T-helper 9 cell (primary cell): ENCODE measurements around the gene BBC3.
"Not testable (repeated sequence)": the region's sequence is repeated elsewhere in the genome, so short reads cannot be mapped to it uniquely, and the experiment has no call there.

Experiments
- DNase-seq: peaks from one replicate; pipeline ENCODE4 v3.0.0-alpha.2; 2020
- total RNA-seq, 2 donors: gene quantifications; one replicate each; lab custom pipeline; 2026; lab: John Stamatoyannopoulos, UW

The BBC3 gene
- 33.6 to 37.6 reads per million in 2 donors for total RNA-seq

DNA sequence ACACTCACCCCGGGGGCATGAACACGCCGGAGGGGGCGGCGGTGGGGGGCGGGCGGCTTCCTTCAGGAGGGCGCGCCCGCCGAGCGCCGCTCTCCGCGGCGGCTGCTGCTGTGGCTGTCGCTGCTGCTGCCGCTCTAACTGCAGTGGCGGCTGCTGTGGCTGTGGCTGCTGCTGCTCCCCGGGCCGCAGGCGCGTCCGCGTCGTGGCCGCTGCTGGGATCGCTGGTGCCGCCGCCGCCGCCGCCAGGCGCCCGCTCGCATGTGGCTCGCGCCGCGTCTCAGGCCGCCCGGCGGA, at the start of gene BBC3:
Gene BBC3, minus strand, starts transcription at position 279 of the 294 bp plus-strand sequence. CDS start 2,768 bp downstream, outside the sequence.
- no peak for DNase-seq

DNA sequence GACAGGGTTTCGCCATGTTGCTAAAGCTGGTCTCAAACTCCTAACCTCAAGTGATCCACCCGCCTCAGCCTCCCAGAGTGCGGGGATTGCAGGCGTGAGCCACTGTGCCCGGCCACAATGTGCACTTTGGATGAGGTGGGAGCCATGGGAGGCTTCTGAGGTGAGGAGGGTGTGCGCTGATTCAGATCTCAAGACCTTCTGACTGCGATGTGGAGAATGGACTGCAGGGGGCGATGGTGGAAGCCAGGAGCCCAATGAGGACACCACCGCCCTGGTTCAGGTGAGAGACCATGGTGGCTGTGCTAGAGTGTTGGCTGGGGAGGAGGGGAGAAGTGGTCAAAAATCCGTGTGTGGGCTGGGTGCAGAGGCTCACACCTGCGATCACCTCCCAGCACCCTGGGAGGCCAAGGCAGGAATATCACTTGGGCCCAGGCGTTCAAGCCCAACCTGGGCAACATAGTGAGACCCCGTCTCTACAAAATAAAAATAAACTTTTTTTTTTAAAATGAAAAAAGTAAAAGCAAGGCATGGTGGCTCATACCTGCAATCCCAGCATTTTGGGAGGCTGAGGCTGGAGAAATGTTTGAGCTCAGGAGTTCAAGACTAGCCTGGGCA, 49.3 kb upstream of the BBC3 start:
- DNase-seq = peak; percentile 45

DNA sequence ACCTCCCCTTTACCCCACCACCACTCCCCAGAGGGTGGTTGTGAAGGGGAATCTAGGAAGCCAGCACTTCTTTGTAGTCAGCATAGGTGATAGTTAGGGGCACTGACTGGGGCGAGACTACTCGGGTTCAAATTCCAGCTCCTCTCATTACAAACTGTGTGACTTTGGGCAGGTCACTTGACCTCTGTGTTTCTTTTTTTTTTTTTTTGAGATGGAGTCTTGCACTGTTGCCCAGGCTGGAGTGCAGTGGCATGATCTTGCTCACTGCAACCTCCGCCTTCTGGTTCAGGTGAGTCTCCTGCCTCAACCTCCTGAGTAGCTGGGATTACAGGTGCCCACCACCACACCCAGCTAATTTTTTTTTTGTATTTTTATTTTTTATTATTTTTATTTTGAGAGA, 45.5 kb upstream of the BBC3 start:
- DNase-seq = not testable (repeated sequence)

- DNase-seq = no peak
Measured at GRCh38 chr19:47275791-47276461, 44.9 kb upstream of the BBC3 start.

- DNase-seq = no peak
Measured at GRCh38 chr19:47274891-47275761, 44.1 kb upstream of the BBC3 start.

DNA sequence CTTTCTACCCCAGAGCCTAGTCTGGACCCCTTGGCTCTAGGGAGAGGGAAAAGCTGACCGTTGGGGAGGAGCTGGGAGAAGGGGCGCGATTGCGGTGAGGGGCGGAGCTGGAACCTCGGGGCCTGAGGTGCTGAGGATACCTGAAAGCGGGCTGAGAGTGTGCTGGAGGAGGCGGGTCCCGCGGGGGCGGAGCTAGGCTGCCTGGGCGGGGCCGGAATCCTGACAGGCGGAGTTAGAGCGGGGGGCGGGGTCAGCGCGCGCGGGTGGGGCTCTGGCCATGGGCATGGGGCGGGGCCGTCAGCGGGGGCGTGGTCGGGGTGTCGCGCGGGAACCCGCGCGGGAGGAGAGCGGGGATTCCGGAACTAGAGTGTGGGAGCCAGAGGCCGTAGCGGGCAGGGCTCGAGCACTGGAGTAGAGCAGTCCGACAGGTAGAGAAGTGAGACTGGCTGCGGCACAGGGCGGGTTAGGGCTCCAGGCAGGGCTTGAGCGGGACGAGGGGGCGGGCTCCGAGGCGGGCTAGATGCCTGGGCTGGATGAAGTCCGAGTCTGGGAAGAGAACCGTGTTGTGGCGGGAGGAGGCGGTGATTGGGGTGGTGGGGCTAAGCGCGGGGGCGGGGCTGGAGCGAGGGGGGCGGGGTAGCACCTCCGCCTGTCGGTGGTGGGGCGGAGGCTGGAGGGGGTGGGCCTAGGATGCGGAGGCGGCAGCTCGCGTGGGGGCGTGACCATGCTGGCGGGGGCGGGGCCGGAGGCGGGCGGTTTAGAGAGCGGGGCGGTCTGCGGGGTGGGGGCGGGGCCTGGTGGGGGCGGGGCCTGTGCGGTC, 43.3 kb upstream of the BBC3 start, which contains the start of gene INAFM1:
Gene INAFM1, plus strand, starts transcription at position 815 of the 820 bp plus-strand sequence. CDS start 35 bp downstream, outside the sequence.
- DNase-seq = peak; percentile 100

GRCh38 chr19:47273313-47274070, 42.5 kb upstream of the BBC3 start:
- peak; percentile 81 for DNase-seq

- DNase-seq = peak; percentile 38
Measured at GRCh38 chr19:47272448-47273312, 41.7 kb upstream of the BBC3 start.

DNA sequence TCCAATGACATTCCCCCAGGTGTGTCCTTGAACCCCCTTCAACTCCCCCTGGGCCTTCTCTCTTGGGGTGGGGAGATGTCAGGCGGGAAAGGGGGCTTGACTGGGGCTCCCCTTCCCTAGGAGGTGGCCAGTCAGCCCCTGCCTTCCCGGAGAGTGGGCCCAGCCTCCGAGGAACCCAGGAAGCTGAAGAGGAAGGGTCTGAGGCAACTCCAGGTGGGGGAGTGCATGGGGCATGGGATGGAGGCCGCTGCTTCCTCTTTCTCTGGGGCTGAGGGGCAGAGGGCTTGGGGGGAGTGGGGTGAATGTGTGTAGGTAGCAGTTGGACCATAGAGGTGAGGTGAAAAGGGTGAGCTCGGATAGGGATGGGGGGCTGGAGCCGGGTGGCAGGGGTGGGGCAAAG, 41.0 kb upstream of the BBC3 start:
- DNase-seq = no peak

GRCh38 chr19:47270408-47270807, 39.4 kb upstream of the BBC3 start:
- no peak for DNase-seq

DNA sequence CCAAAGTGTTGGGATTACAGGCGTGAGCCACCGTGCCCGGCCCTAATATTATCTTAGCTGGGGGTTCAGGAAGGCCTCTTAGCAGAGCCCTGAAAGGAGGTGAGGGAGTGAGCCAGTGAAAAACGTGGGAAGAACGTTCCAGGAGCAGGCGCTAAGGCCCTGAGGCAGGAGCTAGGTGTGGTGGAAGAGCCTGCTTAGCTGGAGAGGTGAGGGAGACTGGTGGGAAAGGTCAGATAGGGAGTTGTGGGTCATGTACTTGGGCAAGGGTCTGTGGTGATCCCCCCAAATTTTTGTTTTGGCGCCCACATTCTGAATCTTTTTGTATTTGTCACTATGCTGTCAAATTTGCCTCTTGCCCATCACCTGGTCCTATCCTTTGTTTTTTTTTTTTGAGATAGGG, 38.6 kb upstream of the BBC3 start:
- no peak for DNase-seq

GRCh38 chr19:47268028-47268427, 37.0 kb upstream of the BBC3 start:
- no peak for DNase-seq

GRCh38 chr19:47267350-47267759, 36.4 kb upstream of the BBC3 start:
- no peak for DNase-seq

DNA sequence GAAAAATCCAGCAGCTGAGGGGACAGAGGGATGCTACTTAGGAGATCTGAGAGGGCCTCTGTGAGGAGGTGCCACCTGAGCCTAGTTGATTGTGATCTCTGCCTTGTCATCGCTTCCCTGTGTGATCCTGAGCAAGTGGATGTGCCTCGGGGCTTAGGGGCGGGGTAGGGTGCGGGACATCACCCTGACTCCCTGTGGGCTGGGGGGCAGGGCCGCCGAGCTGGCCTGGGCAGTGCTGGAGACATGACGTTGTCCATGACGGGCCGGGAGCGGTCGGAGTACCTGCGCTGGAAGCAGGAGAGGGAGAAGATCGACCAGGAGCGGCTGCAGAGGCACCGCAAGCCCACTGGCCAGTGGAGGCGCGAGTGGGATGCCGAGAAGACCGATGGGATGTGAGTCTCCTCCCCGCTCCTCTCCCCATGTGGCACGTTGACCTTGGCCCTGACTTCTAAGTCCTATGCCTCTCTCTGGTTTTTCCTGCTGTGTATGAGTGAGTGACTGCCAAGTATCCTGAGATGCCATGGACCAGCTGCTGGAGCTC, 35.5 kb upstream of the BBC3 start:
- no peak for DNase-seq

GRCh38 chr19:47264629-47265028, 33.6 kb upstream of the BBC3 start:
- no peak for DNase-seq

GRCh38 chr19:47261946-47262793, 31.2 kb upstream of the BBC3 start:
- DNase-seq = not testable (repeated sequence)

DNA sequence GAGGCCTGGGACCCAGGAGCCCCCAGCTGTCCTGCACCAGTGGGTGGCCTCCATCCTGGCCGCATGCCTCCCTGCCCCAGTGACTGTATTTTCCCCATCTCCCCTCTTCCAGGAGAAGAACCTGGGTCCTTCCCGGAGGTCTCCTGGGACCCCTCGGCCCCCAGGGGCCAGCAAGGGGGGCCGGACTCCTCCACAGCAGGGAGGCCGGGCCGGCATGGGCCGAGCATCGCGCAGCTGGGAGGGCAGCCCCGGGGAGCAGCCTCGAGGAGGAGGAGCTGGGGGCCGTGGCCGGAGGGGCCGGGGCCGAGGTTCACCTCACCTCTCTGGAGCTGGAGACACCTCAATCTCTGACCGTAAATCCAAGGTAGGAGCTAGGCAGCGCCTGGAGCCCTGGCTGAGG, 29.5 kb upstream of the BBC3 start:
- DNase-seq = no peak

- no peak for DNase-seq
Measured at GRCh38 chr19:47258895-47259555, 28.0 kb upstream of the BBC3 start.

DNA sequence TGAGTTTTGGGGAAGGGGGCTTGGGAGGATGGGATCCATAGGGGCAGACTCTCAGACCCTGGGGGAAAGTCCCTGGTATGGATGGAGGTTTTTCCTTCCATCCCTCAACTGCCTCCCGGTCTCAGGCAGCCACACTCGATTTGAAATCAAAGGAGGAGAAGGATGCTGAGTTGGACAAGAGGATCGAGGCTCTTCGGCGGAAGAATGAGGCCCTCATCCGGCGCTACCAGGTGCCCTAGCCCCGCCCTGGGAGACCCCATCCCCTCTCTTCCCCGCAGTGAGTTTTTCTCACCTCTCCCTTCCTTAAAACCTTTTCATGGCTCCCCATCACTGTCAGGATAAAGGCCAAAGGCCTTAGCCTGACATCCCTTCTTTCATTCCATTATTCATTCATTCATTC, 27.4 kb upstream of the BBC3 start:
- DNase-seq = no peak
